Osteoblast (primary cell): ENCODE data around the gene F2R. TPM values are rescaled to one million over a fixed set of nuclear protein-coding genes. Genes with fewer than 3 reads are reported as not detected.

Source experiments
- DNase-seq: peaks from one replicate; pipeline ENCODE4 v3.0.0; 2011; ENCODE audit warnings: low spot score, mixed read lengths; ENCODE audit not compliant: insufficient read length; ENCODE audit errors: missing footprints
- H2AFZ ChIP-seq: 2 replicates; pipeline ENCODE4 v1.6.0; 2011; ENCODE audit warnings: mild to moderate bottlenecking, low read length
- H3K27ac ChIP-seq: 2 replicates; pipeline ENCODE4 v1.5.1; 2011; ENCODE audit warnings: mild to moderate bottlenecking, low read depth, low read length, moderate library complexity
- H3K27me3 ChIP-seq: 2 replicates; pipeline ENCODE4 v1.6.0; 2012; ENCODE audit warnings: mild to moderate bottlenecking, control low read depth, inconsistent platforms, low read length, moderate library complexity; ENCODE audit not compliant: insufficient read depth
- H3K36me3 ChIP-seq: 2 replicates; pipeline ENCODE4 v1.5.1; 2011; ENCODE audit warnings: mild to moderate bottlenecking, low read length, control low read depth, moderate library complexity; ENCODE audit not compliant: insufficient read depth
- H3K4me1 ChIP-seq: 2 replicates; pipeline ENCODE4 v1.5.1; 2011; ENCODE audit warnings: mild to moderate bottlenecking, low read length, control low read depth, moderate library complexity; ENCODE audit not compliant: insufficient read depth
- H3K4me2 ChIP-seq: 2 replicates; pipeline ENCODE4 v1.6.0; 2011; ENCODE audit warnings: mild to moderate bottlenecking, low read length; ENCODE audit not compliant: insufficient read depth
- H3K4me3 ChIP-seq: fragments of 200-600 bp; sonication (generic); 3 replicates; pipeline ENCODE4 v1.5.1; 2012; ENCODE audit warnings: mild to moderate bottlenecking, low read length, inconsistent platforms; ENCODE audit not compliant: insufficient read depth
- H3K79me2 ChIP-seq: 2 replicates; pipeline ENCODE4 v1.6.0; 2012; ENCODE audit warnings: mild to moderate bottlenecking, low read length, control low read depth, inconsistent platforms; ENCODE audit not compliant: insufficient read depth
- H3K9me3 ChIP-seq: 2 replicates; pipeline ENCODE4 v1.5.1; 2011; ENCODE audit warnings: low read depth, low read length, control low read depth
- H4K20me1 ChIP-seq: 2 replicates; pipeline ENCODE4 v1.6.0; 2012; ENCODE audit warnings: mild to moderate bottlenecking, low read length, control low read depth; ENCODE audit not compliant: insufficient read depth
- CTCF ChIP-seq: IDR thresholded peaks from 2 replicates; pipeline ENCODE4 v1.5.1; 2011; ENCODE audit warnings: mild to moderate bottlenecking, low read depth, low read length, moderate library complexity; ENCODE audit errors: extremely low read depth
- total RNA-seq: library from RNA; depleted of rRNA; stranded (reverse); fragments of >200 nt; gene quantifications from 2 replicates; pipeline ENCODE4 v1.2.3, GENCODE V29; 2012

Gene F2R
- total RNA-seq, 1 donor, result 38.7 TPM

GRCh38 chr5:76688212-76688611, 27.7 kb upstream of the F2R start:
- Histone ChIP-seq H3K4me3 (no peak overlapping the region), H3K9me3 (no peaks in the 10 kb centered on the region), H4K20me1 (no peaks in the 10 kb centered on the region), H3K4me2 (no peak overlapping the region), H3K36me3 (no peaks in the 10 kb centered on the region), H3K4me1 (peaks cover 43% of the 10 kb centered on the region), H3K79me2 (no peaks in the 10 kb centered on the region), H3K27me3 (no peaks in the 10 kb centered on the region), H2AFZ (no peak overlapping the region), H3K27ac (no peak overlapping the region)
- no peak for TF ChIP-seq CTCF
- DNase-seq, result no peak

DNA sequence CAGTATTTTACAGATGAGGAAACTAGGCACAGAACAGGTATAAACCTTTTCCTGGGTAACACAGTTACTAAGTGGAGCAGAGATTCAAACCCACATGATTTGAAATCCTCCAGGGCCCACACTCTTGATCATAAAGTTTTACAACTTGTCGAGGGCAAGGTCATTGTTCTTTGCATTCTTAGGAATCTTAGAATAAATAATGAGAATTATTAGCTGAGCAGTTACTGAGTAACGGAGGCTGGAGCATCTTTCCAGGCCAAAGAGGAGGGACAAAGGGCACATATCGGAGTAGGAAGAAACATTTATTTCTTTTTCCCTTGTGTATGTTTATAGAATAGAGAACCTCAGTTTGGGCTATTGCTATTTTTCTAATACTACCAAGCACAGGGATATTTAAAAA, 27.1 kb upstream of the F2R start:
- peak overlapping the region; percentile 86 for H3K27ac ChIP-seq
- no peaks in the 10 kb centered on the region for H4K20me1 ChIP-seq
- peak overlapping the region; percentile 46 for H3K4me2 ChIP-seq
- H3K79me2 ChIP-seq, result no peaks in the 10 kb centered on the region
- TF ChIP-seq CTCF, result no peak
- no peaks in the 10 kb centered on the region for H3K27me3 ChIP-seq
- DNase-seq, result no peak
- no peaks in the 10 kb centered on the region for H3K9me3 ChIP-seq
- H3K4me1 ChIP-seq, result peaks cover 43% of the 10 kb centered on the region
- H3K4me3 ChIP-seq, result no peak overlapping the region
- no peaks in the 10 kb centered on the region for H3K36me3 ChIP-seq
- no peak overlapping the region for H2AFZ ChIP-seq

- DNase-seq, result no peak
- Histone ChIP-seq H4K20me1 (no peaks in the 10 kb centered on the region), H2AFZ (no peak overlapping the region), H3K4me3 (no peak overlapping the region), H3K79me2 (no peaks in the 10 kb centered on the region), H3K27ac (peak overlapping the region; percentile 86), H3K27me3 (no peaks in the 10 kb centered on the region), H3K4me1 (peaks cover 43% of the 10 kb centered on the region), H3K4me2 (peak overlapping the region; percentile 46), H3K9me3 (no peaks in the 10 kb centered on the region), H3K36me3 (no peaks in the 10 kb centered on the region)
- TF ChIP-seq CTCF, result no peak
Measured at GRCh38 chr5:76689321-76690036, 26.4 kb upstream of the F2R start.

DNA sequence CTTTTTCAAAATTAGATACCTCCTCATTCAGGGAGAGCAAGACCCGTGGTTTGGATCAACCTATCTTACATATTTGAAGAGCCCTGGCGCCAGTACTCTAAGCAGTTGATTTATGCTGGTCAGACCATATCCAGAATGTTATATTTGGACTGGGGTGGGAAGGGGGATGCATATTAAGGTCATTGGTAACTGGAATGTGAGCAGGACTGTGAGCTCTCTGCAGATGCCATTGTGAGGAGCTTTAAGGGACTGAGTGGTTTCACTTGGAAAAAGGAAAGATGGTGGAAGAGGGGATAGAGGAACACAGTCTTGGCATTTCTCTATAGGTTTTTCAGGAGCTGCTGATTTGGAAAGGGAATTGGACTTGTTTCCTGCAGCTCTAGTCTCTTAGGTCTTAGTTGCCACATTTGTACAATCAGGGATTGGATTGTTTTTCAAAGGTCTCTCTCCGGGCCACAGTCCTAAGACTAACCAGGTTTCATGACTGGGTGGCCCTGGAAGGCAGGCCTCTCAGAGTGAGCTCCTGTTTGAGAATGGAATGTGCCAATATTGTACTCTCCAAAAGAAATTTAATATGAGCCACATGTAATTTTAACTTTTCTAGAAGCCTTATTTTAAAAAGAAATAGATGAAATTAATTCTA, 25.8 kb upstream of the F2R start:
- peak overlapping the region; percentile 14 for H3K4me3 ChIP-seq
- no peaks in the 10 kb centered on the region for H3K36me3 ChIP-seq
- H3K4me2 ChIP-seq, result peak overlapping the region; percentile 46
- peak overlapping the region; percentile 86 for H3K27ac ChIP-seq
- H3K27me3 ChIP-seq, result no peaks in the 10 kb centered on the region
- no peak for TF ChIP-seq CTCF
- H4K20me1 ChIP-seq, result no peaks in the 10 kb centered on the region
- H3K4me1 ChIP-seq, result peaks cover 43% of the 10 kb centered on the region
- H3K79me2 ChIP-seq, result no peaks in the 10 kb centered on the region
- DNase-seq, result no peak
- H2AFZ ChIP-seq, result peak overlapping the region; percentile 54
- no peaks in the 10 kb centered on the region for H3K9me3 ChIP-seq
